GM19397 (cell line): Measurements from ENCODE around the gene EGR4.

Source experiments
- ATAC-seq: cut with Tn5 transposase; IDR thresholded peaks from one replicate; pipeline ENCODE4 v1.9.1; 2021; ENCODE audit warnings: mild to moderate bottlenecking, moderate library complexity; ENCODE audit not compliant: unreplicated experiment

EGR4 gene

GRCh38 chr2:73293534-73294171, at the start of gene EGR4:
Gene EGR4 (minus strand): TSS chr2:73293548. CDS start chr2:73293317, 231 bp downstream.
- ATAC-seq = peak; percentile 86

DNA sequence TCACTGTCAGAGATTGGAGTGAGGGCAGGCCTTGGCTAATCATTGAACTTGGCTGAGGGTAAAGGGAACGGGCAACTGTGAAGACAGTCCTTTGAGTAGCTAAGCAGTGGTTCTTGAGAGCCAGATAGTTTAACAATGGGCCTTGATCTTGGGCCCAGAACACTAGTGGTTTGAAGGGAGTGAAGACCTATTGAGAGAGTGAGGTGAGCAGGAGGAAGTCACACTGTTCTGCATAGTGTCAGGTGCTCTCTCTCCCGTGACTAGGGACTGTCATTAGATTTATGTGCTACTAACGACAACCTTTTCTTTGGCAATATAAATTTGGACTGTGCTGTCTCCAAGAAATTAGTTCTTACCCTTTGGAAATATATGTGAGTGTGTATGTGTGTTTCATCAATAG, 47.7 kb upstream of the EGR4 start:
- no peak for ATAC-seq

- ATAC-seq = no peak
Measured at GRCh38 chr2:73339201-73339600, 45.9 kb upstream of the EGR4 start.

- no peak for ATAC-seq
Measured at GRCh38 chr2:73337828-73338227, 44.5 kb upstream of the EGR4 start.

- no peak for ATAC-seq
Measured at GRCh38 chr2:73334620-73335019, 41.3 kb upstream of the EGR4 start.

- ATAC-seq = no peak
Measured at GRCh38 chr2:73334045-73334444, 40.7 kb upstream of the EGR4 start.

- no peak for ATAC-seq
Measured at GRCh38 chr2:73333564-73333963, 40.2 kb upstream of the EGR4 start.

DNA sequence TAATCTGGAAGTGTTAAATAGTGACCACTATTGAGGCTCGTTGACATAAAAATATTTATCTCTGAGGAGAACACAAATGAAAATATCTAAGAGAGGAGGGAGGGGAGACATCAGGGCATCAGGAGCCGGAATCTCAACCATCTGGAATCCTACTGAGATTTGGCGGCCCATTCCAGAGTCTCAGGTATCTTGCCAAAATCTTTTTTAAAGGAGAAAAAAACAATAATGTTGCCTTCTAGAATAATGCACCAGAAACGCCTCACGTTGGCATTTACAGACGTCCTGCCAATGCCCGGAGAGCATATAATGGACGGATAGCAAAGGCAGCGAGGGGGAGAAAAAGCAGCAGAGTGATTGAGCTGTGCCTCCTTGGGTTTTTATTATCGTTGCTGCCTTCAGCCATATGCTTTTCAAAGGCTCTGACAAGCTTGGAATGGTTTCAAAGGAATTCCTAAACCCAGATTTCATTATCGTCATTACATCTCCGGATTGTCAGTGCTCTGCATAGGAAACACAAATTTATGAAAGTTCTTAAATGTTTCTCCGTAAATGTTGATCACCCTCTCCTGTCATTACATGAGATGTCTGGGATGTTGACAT, 30.9 kb upstream of the EGR4 start:
- no peak for ATAC-seq

DNA sequence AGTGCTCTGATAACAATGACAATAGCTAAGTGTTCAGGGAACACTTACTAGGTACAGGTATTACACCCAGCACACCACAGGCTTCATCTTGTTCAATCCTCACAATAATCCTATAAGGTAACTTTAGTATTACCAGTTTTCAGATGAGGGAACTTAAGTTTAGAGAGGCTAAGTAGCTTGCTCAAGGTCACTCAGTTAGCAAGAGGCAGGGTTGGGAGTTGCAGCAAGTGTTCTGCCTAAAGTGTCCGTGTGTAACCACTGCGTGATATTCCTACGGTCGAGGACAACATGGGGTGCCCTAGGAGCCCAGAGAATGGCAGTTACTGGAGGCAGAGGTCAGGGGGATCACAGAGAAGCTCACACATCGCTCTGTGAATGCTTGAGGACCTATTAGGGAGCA, 30.2 kb upstream of the EGR4 start:
- ATAC-seq = no peak

DNA sequence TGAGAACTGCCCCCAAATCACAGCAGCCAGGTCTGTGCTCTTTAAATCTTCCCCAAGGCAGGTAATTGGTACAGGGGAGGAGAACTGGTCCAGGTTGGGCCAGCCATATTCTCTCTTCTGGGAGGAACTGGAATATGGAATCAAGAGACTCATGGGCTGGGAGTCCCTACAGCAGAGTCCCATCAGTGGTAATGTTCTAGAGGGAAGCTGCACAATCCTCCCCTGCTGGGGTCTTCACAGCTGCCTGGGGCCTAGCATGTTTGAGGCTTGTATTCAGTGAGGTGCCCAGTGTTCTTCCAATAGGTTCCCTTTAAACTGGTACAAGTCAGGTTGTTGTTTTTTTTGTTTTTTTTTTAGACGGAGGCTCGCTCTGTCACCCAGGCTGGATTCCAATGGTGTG, 21.1 kb upstream of the EGR4 start:
- ATAC-seq = no peak

DNA sequence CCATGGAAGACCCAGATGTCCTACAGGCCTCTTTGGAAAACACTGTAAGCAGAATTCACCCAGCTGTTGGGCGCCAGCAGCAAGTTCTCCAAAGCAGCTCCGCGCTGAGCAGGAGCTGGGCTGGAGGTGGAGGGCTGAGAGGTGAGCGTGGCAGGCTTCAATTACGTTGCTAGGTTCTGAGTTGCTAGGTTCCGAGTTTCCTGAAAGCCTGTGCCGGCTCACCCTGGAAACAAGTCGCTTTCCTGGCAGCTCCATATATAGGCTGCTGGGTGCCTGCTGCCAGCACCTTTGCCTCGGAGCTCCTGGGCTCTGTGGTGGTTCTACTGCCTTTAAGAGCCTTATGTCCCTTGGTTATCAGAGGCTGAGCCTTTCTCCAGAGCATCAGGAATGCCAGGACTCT, 14.4 kb upstream of the EGR4 start:
- no peak for ATAC-seq

DNA sequence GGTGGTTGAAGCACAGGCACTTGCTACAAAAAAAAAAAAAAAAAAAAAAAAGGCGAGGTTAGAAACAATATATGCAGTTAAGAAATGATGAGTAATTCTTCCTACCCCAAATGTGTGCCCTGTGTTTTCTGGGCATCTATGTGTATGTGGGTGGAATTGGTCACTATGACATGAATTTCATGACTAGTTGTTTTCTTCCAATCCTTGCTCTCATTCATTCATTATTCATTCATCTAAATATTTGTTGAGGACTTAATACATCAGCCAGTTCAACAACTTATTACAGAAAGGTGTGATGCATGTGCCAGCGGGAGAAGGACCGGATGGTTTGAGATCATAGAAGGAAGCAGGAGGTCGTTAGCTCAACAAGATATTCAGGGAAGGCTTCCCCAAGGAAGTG, 8.3 kb upstream of the EGR4 start:
- ATAC-seq = no peak

DNA sequence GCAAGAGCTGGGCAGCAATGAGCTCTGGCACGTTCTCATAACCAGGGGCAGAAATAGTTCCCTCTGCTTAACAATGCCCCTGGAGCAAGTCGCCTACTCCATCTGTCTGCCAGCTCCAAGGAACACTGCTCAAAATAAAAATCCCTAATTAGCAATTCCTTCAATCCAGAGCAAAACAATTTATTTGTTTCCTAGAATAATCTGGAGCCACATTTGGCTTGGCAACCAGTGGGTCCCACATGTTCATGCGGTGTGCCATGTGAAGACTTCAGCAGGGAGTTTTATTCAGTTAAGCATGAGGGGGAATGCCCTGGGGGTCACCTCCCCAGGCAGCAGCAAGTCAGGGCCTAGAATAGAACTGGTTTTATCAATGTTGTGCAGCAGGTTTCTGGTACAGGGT, 7.6 kb upstream of the EGR4 start:
- ATAC-seq = no peak

- no peak for ATAC-seq
Measured at GRCh38 chr2:73297586-73297985, 4.2 kb upstream of the EGR4 start.

DNA sequence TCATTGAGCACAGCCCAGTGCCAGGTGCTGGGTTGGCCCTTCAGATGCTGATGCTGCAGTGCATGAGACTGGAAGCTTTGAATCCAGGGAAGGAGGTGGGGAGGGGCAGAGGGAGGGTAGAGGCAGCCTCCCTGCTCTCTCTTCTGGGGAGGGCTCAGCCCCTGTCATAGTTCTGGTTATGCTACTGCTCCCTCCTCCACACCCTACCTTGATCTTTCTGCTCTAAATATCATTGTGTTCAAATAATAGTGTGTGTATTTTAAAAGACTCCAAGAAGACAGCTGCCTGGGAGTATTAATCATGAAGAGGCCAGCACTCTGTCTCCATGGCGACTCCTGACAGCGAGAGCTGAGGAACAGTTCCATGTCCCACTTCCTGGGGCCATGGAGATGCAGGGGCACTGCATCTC, 3.8 kb upstream of the EGR4 start:
- ATAC-seq = no peak

GRCh38 chr2:73295751-73296400, 2.5 kb upstream of the EGR4 start:
- ATAC-seq = no peak

DNA sequence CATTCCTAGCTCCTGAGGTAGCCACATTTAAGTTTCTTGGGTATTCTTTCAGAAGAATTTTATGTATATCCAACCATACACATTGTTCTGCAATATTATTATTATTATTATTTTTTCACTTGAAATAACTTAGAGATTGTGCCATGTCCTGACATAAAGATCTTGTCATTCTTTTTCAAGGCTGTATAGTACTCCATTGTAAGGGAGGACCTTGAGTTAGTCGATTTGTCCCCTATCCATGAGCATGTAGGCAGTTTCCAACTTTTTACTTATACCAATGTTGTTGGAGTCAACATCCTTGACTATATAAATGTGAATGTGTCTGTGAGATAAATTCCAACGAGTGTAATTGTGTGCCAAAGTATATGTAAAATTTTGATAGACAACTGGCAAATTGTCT, 891 bp upstream of the EGR4 start:
- ATAC-seq = no peak

DNA sequence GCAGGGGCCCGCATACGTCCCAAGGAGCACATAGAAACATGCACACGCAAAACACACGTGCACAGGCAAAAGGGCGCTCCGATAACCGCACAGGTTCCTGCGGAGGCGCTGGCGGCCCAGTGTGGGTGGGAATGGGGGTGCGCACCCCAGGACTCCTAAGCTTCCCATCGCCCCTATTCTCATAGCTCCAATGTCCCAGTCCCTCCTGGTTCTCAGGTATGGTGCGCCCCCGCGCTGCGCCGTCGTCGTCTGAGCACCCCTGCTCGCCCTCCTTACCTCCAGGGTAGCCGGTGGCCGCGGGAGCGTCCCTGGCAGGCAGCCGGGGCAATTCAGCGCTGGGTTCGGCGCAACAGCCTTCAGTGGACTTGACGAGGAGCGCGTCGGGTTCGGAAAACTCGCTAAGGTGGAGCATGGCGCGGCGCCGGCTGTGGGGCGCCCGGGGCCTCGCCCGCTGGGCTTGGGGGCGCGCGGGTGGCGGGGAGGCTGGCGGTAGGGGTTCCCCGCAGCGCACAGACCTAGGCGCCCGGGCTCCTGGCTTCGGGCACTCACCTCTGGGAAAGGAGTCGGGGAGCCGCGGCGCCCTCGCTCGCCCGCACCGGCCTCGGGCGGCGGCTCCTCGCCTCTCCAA, 328 bp downstream of the EGR4 start:
- ATAC-seq = no peak

- no peak for ATAC-seq
Measured at GRCh38 chr2:73292316-73292905, 937 bp downstream of the EGR4 start.

- ATAC-seq = no peak
Measured at GRCh38 chr2:73291461-73292315, 1.7 kb downstream of the EGR4 start.

DNA sequence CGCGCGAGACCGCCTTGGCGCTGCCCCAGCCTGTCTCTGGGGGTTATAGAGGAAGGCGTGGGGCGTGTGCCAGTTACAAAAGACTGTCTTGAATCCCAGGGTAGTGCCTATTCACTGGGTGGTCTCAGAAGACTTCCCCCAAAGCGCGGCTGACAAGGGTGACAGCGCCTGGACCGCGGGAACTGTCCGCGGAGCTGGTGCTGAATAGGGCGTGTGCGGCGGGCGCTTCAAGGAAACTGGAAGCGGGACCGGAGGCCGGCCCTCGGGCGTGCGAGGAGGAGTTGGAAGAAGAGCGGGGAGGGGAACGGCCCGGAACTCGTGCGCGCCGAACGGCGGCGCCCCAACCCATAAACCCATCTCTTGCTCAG, 2.3 kb downstream of the EGR4 start:
- no peak for ATAC-seq
